OCI-LY1 (cell line): ENCODE results near the gene PARN.

Experiments used
- EZH2 ChIP-seq: fragments of 200-600 bp; sonication (generic), shearing (Covaris generic); IDR thresholded peaks from 2 replicates; pipeline ENCODE4 v1.8.0; 2017; ENCODE audit warnings: borderline replicate concordance, mixed run types, mild to moderate bottlenecking, antibody characterized with exemption, low read length, moderate library complexity, mixed read lengths
- TF ChIP-seq, protein P1 (sequence below): fragments of 200-600 bp; sonication (generic), shearing (Covaris generic); IDR thresholded peaks from 2 replicates; pipeline ENCODE4 v1.5.1; 2017; ENCODE audit warnings: mild to moderate bottlenecking, antibody characterized with exemption, low read length, moderate library complexity, mixed read lengths

DNA sequence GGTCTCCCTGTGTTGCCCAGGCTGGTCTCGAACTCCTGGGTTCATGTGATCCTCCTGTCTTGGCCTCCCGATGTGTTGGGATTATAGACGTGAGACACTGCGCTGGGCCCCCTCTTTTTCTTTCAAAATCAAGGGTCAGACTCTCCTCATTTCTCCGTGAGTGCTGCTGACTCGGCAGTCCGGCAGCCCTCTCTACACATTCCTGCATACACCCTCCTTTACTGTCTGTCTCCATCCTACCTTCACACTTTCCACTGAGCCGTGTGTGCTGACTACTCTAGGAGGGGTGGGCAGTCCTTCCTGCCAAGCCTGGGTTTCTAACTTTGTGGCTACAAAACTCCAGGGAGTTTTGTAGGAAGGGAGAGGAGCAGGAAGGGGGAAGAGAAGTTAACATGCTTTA is 195.2 kb downstream of the PARN start:
- TF ChIP-seq, protein P1, sequence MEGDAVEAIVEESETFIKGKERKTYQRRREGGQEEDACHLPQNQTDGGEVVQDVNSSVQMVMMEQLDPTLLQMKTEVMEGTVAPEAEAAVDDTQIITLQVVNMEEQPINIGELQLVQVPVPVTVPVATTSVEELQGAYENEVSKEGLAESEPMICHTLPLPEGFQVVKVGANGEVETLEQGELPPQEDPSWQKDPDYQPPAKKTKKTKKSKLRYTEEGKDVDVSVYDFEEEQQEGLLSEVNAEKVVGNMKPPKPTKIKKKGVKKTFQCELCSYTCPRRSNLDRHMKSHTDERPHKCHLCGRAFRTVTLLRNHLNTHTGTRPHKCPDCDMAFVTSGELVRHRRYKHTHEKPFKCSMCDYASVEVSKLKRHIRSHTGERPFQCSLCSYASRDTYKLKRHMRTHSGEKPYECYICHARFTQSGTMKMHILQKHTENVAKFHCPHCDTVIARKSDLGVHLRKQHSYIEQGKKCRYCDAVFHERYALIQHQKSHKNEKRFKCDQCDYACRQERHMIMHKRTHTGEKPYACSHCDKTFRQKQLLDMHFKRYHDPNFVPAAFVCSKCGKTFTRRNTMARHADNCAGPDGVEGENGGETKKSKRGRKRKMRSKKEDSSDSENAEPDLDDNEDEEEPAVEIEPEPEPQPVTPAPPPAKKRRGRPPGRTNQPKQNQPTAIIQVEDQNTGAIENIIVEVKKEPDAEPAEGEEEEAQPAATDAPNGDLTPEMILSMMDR: no peak
- no peak for TF ChIP-seq EZH2
